Kidney epithelial cell (primary cell): ENCODE data around the gene CYP2W1. TPM values are rescaled to one million over a fixed set of nuclear protein-coding genes. Genes with fewer than 3 reads are reported as not detected.

Experiments
- DNase-seq: peaks from one replicate; pipeline ENCODE4 v3.0.0-alpha.2; 2010; ENCODE audit warnings: low read depth
- H3K27me3 ChIP-seq: 2 replicates; pipeline ENCODE4 v1.6.0; 2011; ENCODE audit warnings: low read length; ENCODE audit not compliant: control insufficient read depth, insufficient read depth
- H3K36me3 ChIP-seq: 2 replicates; pipeline ENCODE4 v1.5.1; 2011; ENCODE audit warnings: low read length; ENCODE audit not compliant: control insufficient read depth, insufficient read depth
- H3K4me3 ChIP-seq: 2 replicates; pipeline ENCODE4 v1.5.1; 2011; ENCODE audit warnings: low read depth, mild to moderate bottlenecking, control low read depth, low read length
- total RNA-seq: library from RNA; depleted of rRNA; stranded (reverse); fragments of >200 nt; gene quantifications from 2 replicates; pipeline ENCODE4 v1.2.3, GENCODE V29; 2015
- TF ChIP-seq, protein P1 (sequence below): IDR thresholded peaks from 2 replicates; pipeline ENCODE4 v1.5.1; 2011; ENCODE audit warnings: mild to moderate bottlenecking, moderate library complexity, low read length, control low read depth, inconsistent platforms; ENCODE audit not compliant: insufficient read depth, poor library complexity, severe bottlenecking

Gene CYP2W1
- total RNA-seq, 1 donor from 2014 or later, result not detected

DNA sequence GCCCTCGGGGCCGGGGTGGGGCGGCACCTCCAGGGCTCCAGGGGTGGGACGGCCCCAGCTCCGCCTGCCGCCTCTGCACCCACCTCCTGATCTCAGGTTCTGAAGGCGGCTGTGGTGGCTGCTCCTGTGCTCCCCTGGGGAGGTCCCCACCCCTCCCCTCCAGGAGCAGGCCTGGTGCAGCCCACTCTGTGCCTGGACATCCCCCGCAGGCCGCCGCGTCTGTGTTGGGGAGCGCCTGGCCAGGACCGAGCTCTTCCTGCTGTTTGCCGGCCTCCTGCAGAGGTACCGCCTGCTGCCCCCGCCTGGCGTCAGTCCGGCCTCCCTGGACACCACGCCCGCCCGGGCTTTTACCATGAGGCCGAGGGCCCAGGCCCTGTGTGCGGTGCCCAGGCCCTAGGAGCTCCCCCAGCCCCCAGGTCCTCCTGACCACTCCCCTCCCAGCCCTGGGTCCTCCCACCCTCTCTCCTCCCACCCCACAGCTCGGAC, 5.5 kb downstream of the CYP2W1 start:
- Histone ChIP-seq H3K4me3 (no peak overlapping the region), H3K27me3 (peaks cover 8% of the 10 kb centered on the region), H3K36me3 (no peaks in the 10 kb centered on the region)
- TF ChIP-seq, protein P1, sequence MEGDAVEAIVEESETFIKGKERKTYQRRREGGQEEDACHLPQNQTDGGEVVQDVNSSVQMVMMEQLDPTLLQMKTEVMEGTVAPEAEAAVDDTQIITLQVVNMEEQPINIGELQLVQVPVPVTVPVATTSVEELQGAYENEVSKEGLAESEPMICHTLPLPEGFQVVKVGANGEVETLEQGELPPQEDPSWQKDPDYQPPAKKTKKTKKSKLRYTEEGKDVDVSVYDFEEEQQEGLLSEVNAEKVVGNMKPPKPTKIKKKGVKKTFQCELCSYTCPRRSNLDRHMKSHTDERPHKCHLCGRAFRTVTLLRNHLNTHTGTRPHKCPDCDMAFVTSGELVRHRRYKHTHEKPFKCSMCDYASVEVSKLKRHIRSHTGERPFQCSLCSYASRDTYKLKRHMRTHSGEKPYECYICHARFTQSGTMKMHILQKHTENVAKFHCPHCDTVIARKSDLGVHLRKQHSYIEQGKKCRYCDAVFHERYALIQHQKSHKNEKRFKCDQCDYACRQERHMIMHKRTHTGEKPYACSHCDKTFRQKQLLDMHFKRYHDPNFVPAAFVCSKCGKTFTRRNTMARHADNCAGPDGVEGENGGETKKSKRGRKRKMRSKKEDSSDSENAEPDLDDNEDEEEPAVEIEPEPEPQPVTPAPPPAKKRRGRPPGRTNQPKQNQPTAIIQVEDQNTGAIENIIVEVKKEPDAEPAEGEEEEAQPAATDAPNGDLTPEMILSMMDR, result no peak
- no peak for DNase-seq

DNA sequence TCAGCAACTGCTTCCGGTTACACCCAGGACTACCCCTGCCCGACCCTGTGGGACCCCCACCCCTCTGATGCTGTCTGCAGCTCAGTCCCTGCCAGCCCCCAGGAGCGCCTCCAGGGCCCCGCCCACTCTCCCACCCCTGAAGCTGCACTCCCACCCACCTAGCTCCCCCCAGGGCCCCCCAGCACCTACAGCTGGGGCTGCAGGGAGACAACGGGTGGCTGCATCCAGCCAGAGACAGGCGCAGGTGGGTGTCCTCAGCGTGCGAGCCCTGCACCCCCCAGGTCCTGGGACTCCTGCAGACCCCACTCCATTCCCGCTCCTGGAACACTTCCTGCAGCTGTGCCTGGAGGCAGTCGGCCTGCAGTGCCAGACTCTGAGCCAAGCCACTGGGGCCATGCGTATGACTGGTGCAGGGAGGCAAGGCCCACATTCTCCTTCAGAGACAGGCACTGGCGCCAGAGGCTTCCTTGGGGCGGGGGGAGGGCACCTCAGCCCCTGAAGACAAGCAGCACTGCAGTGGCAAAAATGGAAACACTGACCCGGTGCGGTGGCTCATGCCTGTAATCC, 6.1 kb downstream of the CYP2W1 start:
- peaks cover 6% of the 10 kb centered on the region for H3K27me3 ChIP-seq
- no peak for DNase-seq
- TF ChIP-seq, protein P1, result no peak
- H3K36me3 ChIP-seq, result no peaks in the 10 kb centered on the region
- H3K4me3 ChIP-seq, result no peak overlapping the region

DNA sequence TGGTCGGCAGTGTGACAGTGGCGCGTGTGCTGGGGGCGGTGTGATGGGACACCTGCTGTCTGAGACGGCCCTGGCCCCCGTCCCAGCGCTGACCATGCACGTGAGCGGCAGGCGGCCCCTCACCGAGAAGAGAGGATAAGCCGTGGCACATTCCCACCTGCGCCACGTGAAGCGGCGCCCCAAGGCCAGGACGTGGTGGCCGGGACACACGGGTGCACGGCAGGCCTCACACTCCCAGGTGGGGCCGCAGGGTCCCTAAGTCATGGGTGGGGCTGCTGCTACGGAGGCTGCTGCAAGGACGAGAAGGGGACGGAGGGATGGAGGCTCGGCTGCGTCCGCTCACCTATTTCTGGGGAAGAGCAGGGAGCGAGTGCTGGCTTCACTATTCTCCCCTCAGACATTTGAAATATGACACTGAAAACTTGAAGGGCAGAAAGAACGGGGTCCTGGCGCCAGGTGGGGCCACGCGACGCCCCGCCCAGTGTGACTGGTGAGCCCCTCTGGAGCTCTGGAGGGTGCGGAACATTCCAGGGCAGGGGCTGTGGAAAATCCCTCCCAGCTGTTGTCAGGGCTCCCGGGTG, 7.5 kb downstream of the CYP2W1 start:
- Histone ChIP-seq H3K4me3 (no peak overlapping the region), H3K27me3 (peaks cover 6% of the 10 kb centered on the region), H3K36me3 (no peaks in the 10 kb centered on the region)
- no peak for DNase-seq
- TF ChIP-seq, protein P1, result no peak

DNA sequence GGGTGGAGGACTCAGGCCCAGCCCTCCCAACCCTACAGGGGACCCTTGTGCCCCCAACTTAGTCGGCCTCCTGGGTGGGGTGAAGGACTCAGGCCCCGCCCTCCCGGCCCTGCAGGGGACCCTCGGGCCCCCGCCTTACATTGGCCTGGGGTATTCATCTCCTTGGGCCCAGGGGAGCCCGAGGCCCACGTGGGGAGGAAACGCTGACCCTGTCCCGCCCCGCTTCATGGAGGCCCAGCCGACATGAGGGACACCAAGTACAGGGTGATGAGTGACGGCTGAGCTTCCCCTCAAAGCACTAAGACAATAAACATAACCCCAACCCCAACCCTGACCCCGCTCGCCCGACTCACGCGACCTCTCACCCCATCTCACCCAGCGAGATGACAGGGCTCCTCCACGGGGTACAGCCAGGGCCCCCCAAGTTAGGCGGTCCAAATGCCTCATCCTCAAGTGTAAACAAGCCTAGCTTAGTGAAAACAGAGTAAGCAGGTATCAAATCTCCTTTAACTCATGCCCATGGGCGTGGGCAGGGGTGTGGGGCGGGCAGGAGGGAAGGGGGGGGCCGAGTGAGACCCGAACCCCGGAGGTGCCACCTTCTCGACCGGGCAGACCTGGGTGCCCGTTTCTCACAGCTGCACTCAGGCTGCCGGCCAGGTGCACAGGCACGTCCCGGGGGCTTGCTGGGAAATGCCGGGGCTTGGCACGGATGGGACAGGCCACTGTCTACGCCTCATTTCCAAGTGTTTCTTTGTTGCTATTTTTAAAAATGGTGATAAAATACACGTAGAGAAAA, 8.2 kb downstream of the CYP2W1 start:
- TF ChIP-seq, protein P1, result no peak
- H3K36me3 ChIP-seq, result no peaks in the 10 kb centered on the region
- no peak for DNase-seq
- peaks cover 6% of the 10 kb centered on the region for H3K27me3 ChIP-seq
- no peak overlapping the region for H3K4me3 ChIP-seq

DNA sequence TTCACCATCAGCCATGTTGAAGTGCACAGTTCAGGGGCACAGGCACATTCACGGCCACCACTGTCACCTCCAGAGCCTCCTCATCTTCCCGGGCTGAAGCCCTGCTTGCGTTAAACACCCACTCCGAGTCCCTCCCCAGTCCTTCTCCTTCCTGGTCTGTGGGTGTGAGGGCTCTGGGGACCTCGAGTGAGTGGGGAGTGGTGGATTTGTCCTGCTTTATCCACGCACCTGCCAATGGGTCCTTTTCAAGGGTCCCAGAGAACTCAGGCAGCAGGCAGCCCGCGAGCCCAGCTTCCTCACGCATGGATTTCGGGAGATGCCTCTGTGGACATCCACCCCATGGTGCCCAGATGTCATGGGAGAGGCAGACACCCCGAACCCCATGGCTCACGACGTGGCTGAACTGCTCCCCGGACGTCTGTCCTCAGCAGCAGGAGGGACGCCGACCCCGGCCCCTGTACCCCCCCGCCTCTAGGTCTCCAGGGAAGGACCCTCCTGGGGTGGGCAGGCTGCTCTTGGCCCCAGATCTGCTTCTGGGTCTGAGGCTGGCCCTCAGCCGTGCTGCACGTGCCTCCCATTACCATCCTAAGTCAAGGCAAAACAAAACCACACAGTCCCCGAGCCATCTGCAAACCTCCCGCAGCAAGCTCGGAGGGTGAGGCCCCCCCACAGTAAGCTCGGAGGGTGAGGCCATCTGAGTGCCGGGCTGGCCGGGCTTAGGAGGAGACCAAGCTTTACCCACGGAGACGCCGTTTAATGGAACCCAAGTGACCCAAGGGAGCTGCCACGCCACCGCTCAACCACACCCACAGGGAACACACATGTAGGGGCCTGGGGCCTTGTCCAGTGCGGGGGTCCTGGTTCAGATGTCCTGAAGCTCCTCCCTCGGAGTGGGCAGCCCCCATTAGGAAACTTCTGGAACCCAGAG, 9.0 kb downstream of the CYP2W1 start:
- H3K27me3 ChIP-seq, result peaks cover 6% of the 10 kb centered on the region
- no peak for DNase-seq
- no peak overlapping the region for H3K4me3 ChIP-seq
- H3K36me3 ChIP-seq, result peaks cover 2% of the 10 kb centered on the region
- TF ChIP-seq, protein P1, result no peak
